OCI-LY3 (cell line): ENCODE data around the gene SIGLEC6.
A peak's percentile ranks its signal among the peaks of the same experiment; 100 is the strongest.
"Not testable (repeated sequence)": the region's sequence is repeated elsewhere in the genome, so short reads cannot be mapped to it uniquely, and the experiment has no call there.

ENCODE experiments used
- H2AFZ ChIP-seq: fragments of 200-600, 300-600 bp; shearing (Covaris generic); 2 replicates; pipeline ENCODE4 v1.6.0; 2014; ENCODE audit warnings: antibody characterized with exemption, low read depth, low read length
- H3K27ac ChIP-seq: fragments of 200-600, 300-600 bp; sonication (generic); 2 replicates; pipeline ENCODE4 v1.5.1; 2014; ENCODE audit warnings: mild to moderate bottlenecking, low read length, moderate library complexity, mixed read lengths
- H3K27me3 ChIP-seq: fragments of 200-600, 300-600 bp; sonication (generic); 2 replicates; pipeline ENCODE4 v1.6.1; 2014; ENCODE audit warnings: low read depth, low read length, mixed read lengths
- H3K36me3 ChIP-seq: fragments of 200-600, 300-600 bp; sonication (generic); replicated peaks from 2 replicates; pipeline ENCODE3; 2014; ENCODE audit warnings: low read depth, low read length, mixed read lengths
- H3K4me1 ChIP-seq: fragments of 300-600, 200-600 bp; sonication (generic); 2 replicates; pipeline ENCODE4 v1.6.1; 2014; ENCODE audit warnings: low read length, mixed read lengths
- H3K4me2 ChIP-seq: fragments of 200-600, 300-600 bp; sonication (generic); 2 replicates; pipeline ENCODE4 v1.6.1; 2014; ENCODE audit warnings: low read length, mixed read lengths
- H3K4me3 ChIP-seq: fragments of 300-600, 200-600 bp; sonication (generic); 2 replicates; pipeline ENCODE4 v1.5.1; 2014; ENCODE audit warnings: antibody characterized with exemption, mild to moderate bottlenecking, low read length, moderate library complexity
- H3K79me2 ChIP-seq: fragments of 300-600, 200-600 bp; shearing (Covaris generic); 2 replicates; pipeline ENCODE4 v1.6.1; 2014; ENCODE audit warnings: mild to moderate bottlenecking, low read length, mixed read lengths
- H3K9ac ChIP-seq: fragments of 300-600, 200-600 bp; shearing (Covaris generic); 2 replicates; pipeline ENCODE4 v1.6.0; 2014; ENCODE audit warnings: mild to moderate bottlenecking, low read length, moderate library complexity
- H3K9me3 ChIP-seq: fragments of 200-600, 300-600 bp; shearing (Covaris generic); 2 replicates; pipeline ENCODE4 v1.6.1; 2014; ENCODE audit warnings: low read length, mixed read lengths; ENCODE audit not compliant: insufficient read depth
- H4K20me1 ChIP-seq: fragments of 200-600, 300-600 bp; sonication (generic); 2 replicates; pipeline ENCODE4 v1.6.1; 2016; ENCODE audit warnings: low read length, mixed read lengths; ENCODE audit not compliant: insufficient read depth
- CTCF ChIP-seq: fragments of 200-600, 300-600 bp; sonication (generic); IDR thresholded peaks from 2 replicates; pipeline ENCODE4 v1.5.1; 2014; ENCODE audit warnings: antibody characterized with exemption, low read length, low read depth
- EZH2phosphoT487 ChIP-seq: fragments of 200-600 bp; shearing (Covaris generic); IDR thresholded peaks from 2 replicates; pipeline ENCODE4 v1.6.1; 2018; ENCODE audit warnings: antibody characterized with exemption, mixed run types, low read depth

The SIGLEC6 gene

GRCh38 chr19:51505904-51506303 lies 25.6 kb downstream of the SIGLEC6 start:
- Histone ChIP-seq H4K20me1 (no peaks in the 10 kb centered on the region), H3K27ac (no peak overlapping the region), H3K4me3 (no peak overlapping the region), H3K9ac (no peak overlapping the region), H2AFZ (no peak overlapping the region), H3K36me3 (no peaks in the 10 kb centered on the region), H3K4me1 (peaks cover 12% of the 10 kb centered on the region), H3K9me3 (no peaks in the 10 kb centered on the region), H3K4me2 (no peak overlapping the region), H3K79me2 (no peaks in the 10 kb centered on the region), H3K27me3 (peaks cover 8% of the 10 kb centered on the region; the same call in 1 of the 2 replicates)
- TF ChIP-seq CTCF (no peak), EZH2phosphoT487 (no peak)

- Histone ChIP-seq H2AFZ (no peak overlapping the region), H3K27ac (no peak overlapping the region), H4K20me1 (no peaks in the 10 kb centered on the region), H3K27me3 (0 out of 2 replicates have a peak, but pooled peaks cover 5% of the 10 kb centered on the region), H3K4me1 (peaks cover 6% of the 10 kb centered on the region), H3K36me3 (no peaks in the 10 kb centered on the region), H3K9me3 (no peaks in the 10 kb centered on the region), H3K4me3 (no peak overlapping the region), H3K9ac (no peak overlapping the region), H3K4me2 (no peak overlapping the region), H3K79me2 (no peaks in the 10 kb centered on the region)
- TF ChIP-seq EZH2phosphoT487: no peak
- TF ChIP-seq CTCF: no peak
These were observed 27.6 kb downstream of the SIGLEC6 start for GRCh38 chr19:51503896-51504295.

- Histone ChIP-seq H4K20me1 (no peaks in the 10 kb centered on the region), H2AFZ (no peak overlapping the region), H3K9me3 (no peaks in the 10 kb centered on the region), H3K9ac (no peak overlapping the region), H3K36me3 (no peaks in the 10 kb centered on the region), H3K4me1 (peaks cover 6% of the 10 kb centered on the region), H3K4me2 (no peak overlapping the region), H3K79me2 (no peaks in the 10 kb centered on the region), H3K27ac (no peak overlapping the region), H3K27me3 (peaks cover 8% of the 10 kb centered on the region; the same call in 1 of the 2 replicates), H3K4me3 (no peak overlapping the region)
- TF ChIP-seq CTCF (no peak), EZH2phosphoT487 (no peak)
These were observed 28.1 kb downstream of the SIGLEC6 start for GRCh38 chr19:51503286-51503817.

GRCh38 chr19:51501594-51502263 lies 29.7 kb downstream of the SIGLEC6 start, which contains the start of gene SIGLEC12:
SIGLEC12 (minus strand) TSS chr19:51501800; CDS start chr19:51501733, 67 bp downstream.
- Histone ChIP-seq H2AFZ (no peak within 1 kb of the TSS; the same call in 1 of the 2 replicates), H3K4me3 (no peak within 1 kb of the TSS), H3K4me1 (peaks cover 6% of the 10 kb centered on the region), H4K20me1 (no peaks in the 10 kb centered on the region), H3K4me2 (0 out of 2 replicates have a peak within 1 kb of the TSS, but pooled peaks have one; percentile 19), H3K9me3 (no peaks in the 10 kb centered on the region), H3K27ac (no peak within 1 kb of the TSS), H3K79me2 (no peaks in the 10 kb centered on the region), H3K9ac (no peak within 1 kb of the TSS), H3K36me3 (no peaks in the 10 kb centered on the region), H3K27me3 (peaks cover 8% of the 10 kb centered on the region; the same call in 1 of the 2 replicates)
- TF ChIP-seq EZH2phosphoT487: no peak
- no peak for TF ChIP-seq CTCF

GRCh38 chr19:51500931-51501330 lies 30.5 kb downstream of the SIGLEC6 start:
- H3K27ac ChIP-seq, H3K9me3 ChIP-seq, H3K36me3 ChIP-seq, H3K79me2 ChIP-seq, H3K4me3 ChIP-seq, H2AFZ ChIP-seq, H3K4me2 ChIP-seq, H3K4me1 ChIP-seq, H3K9ac ChIP-seq, H4K20me1 ChIP-seq: not testable (repeated sequence)
- H3K27me3 ChIP-seq: peaks cover 10% of the 10 kb centered on the region; the same call in 1 of the 2 replicates
